Stimulated activated CD8-positive, alpha-beta memory T cell treated with anti-CD3 and anti-CD28 coated beads, Interleukin-2, amount 100 ng/mL, for 1 hour (primary cell): Measurements from ENCODE around the gene DRAXIN.
A peak's percentile ranks its signal among the peaks of the same experiment; 100 is the strongest.

Experiments
- DNase-seq, 2 donors: peaks; one replicate each; pipeline ENCODE4 v3.0.0-alpha.2; 2020; ENCODE audit warnings: low read depth in 2 of 2

DRAXIN gene

GRCh38 chr1:11654939-11655808, 36.3 kb upstream of the DRAXIN start:
- no peak for DNase-seq

- no peak for DNase-seq
These were observed 33.9 kb upstream of the DRAXIN start for GRCh38 chr1:11657654-11658053.

- no peak for DNase-seq
These were observed 33.0 kb upstream of the DRAXIN start for GRCh38 chr1:11658542-11658941.

GRCh38 chr1:11659748-11660147, 31.8 kb upstream of the DRAXIN start:
- no peak for DNase-seq

- DNase-seq = no peak
These were observed 30.4 kb upstream of the DRAXIN start for GRCh38 chr1:11661103-11661502.

GRCh38 chr1:11664336-11665065, 27.0 kb upstream of the DRAXIN start:
- DNase-seq = peak; percentile 30 to 40

- DNase-seq = no peak
These were observed 23.0 kb upstream of the DRAXIN start for GRCh38 chr1:11668516-11668915.

- DNase-seq = no peak
These were observed 20.8 kb upstream of the DRAXIN start for GRCh38 chr1:11670747-11671146.

GRCh38 chr1:11671205-11671543, 20.3 kb upstream of the DRAXIN start:
- no peak for DNase-seq

GRCh38 chr1:11671544-11672286, 19.8 kb upstream of the DRAXIN start:
- DNase-seq = no peak

- no peak for DNase-seq
These were observed 18.3 kb upstream of the DRAXIN start for GRCh38 chr1:11673089-11673769.

GRCh38 chr1:11674488-11674887, 17.0 kb upstream of the DRAXIN start:
- no peak for DNase-seq

- no peak for DNase-seq
These were observed 16.2 kb upstream of the DRAXIN start for GRCh38 chr1:11675325-11675724.

- DNase-seq = no peak
These were observed 15.0 kb upstream of the DRAXIN start for GRCh38 chr1:11676386-11677103.

- no peak for DNase-seq
These were observed 13.1 kb upstream of the DRAXIN start for GRCh38 chr1:11678442-11678841.

- no peak for DNase-seq
These were observed 11.0 kb upstream of the DRAXIN start for GRCh38 chr1:11680270-11681070.

GRCh38 chr1:11681071-11681771, 10.3 kb upstream of the DRAXIN start, which contains the start of gene MAD2L2:
Gene MAD2L2, minus strand, starts transcription at chr1:11681148. Its CDS starts 547 bp downstream, at chr1:11680601.
- DNase-seq = peak; percentile 79 to 86

GRCh38 chr1:11682287-11682771, 9.2 kb upstream of the DRAXIN start:
- no peak for DNase-seq

- no peak for DNase-seq
These were observed 8.7 kb upstream of the DRAXIN start for GRCh38 chr1:11682799-11683198.
